GM23248 (cell line): ENCODE results near the gene E2F3.

Source experiments
- EZH2 ChIP-seq: fragments of 200-600 bp; sonication (generic); IDR thresholded peaks from 2 replicates; pipeline ENCODE4 v1.6.1; 2018; ENCODE audit warnings: antibody characterized with exemption, mild to moderate bottlenecking; ENCODE audit not compliant: insufficient read depth, poor library complexity, severe bottlenecking
- EZH2phosphoT487 ChIP-seq: fragments of 200-600 bp; sonication (generic); IDR thresholded peaks from 2 replicates; pipeline ENCODE4 v1.6.1; 2018; ENCODE audit warnings: antibody characterized with exemption, moderate library complexity, mild to moderate bottlenecking, low read depth; ENCODE audit not compliant: insufficient read depth

- TF ChIP-seq EZH2 = no peak
- TF ChIP-seq EZH2phosphoT487 = no peak
Measured at GRCh38 chr6:20538907-20539306, 137.2 kb downstream of the E2F3 start.
